ENCODE measurements around the gene RGS14. TPM values are rescaled to one million over a fixed set of nuclear protein-coding genes. Genes with fewer than 3 reads are reported as not detected.
"Not testable (repeated sequence)": the region's sequence is repeated elsewhere in the genome, so short reads cannot be mapped to it uniquely, and the experiment has no call there.

RGS14 gene
- total and polyA plus RNA-seq, 4 donors, result 7.5 to 14.4 (median 10.4) TPM

DNA sequence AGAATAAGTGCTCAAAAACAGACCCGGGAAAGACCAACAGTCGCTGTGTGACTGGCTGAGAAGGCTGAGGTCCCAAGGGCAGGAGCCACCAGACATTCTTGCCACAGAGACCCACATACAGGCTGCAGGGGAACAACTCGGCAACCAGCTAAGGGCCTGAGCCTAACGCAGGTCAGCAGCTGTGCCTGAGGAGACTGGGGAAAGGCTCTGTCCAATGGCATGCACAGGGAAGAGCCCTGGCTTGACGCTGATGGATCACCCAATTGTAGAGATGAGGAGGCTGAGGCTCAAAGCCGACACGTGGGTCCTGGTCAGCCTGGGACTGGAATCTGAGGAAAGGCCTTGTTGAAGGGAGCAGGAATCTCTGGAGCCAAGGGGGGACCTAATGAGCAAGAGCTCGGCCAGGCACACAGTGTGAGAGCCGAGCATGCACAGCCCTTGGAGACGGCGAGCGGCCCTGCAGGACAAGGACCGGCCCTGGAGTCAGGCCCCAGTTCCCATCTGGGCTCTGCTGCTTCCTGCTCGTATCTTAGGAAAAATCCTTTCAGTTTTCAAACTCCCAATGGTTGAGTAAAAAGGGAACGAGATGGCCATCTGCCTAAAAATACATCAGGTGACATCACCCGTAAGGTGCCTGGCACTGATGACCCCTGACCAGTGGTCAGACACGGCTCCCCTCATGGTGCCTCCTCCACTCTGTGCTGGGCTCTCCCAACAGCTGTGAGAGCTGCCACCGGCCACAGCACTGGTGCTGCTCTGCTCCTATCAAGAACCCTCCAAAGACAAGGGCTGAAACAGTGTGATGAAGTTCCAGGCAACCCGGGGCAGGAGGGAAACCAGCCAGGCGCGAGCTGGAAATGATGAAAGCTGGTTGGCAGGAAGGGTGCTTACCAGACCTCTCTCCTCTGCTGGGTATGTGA, 22.7 kb upstream of the RGS14 start:
- WGBS (ENCODE audit: insufficient coverage), result 90% methylated on average over 20 of the region's 21 CpGs

DNA sequence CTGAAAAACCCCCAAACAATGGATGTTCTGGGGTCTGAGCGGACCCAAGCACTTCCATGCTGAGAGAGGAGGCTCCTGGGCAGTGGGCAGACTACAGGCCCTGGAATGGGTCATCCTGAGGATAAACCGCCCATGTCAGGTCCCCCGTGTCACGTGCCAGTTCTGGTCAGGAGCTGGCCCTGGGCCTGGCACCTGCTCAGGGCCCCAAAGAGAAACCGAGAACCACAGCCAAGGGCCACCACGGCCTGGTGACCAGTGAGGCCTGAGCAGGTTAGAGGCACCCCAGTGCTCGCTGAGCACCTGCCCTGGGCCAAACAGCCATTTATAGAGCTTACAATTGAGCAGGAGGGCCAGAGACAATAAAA, 22.0 kb upstream of the RGS14 start:
- H3K4me1 ChIP-seq (ENCODE audit: control insufficient read depth, insufficient read depth, low read length), result no peaks in the 10 kb centered on the region
- H3K9me3 ChIP-seq (ENCODE audit: control insufficient read depth, insufficient read depth, low read length), result no peaks in the 10 kb centered on the region
- H3K4me3 ChIP-seq (ENCODE audit: low read depth, low read length), result no peak overlapping the region
- 97% methylated on average over 7 of the region's 7 CpGs for WGBS (ENCODE audit: insufficient coverage)
- H3K36me3 ChIP-seq (ENCODE audit: control insufficient read depth, insufficient read depth, low read length), result peaks cover 88% of the 10 kb centered on the region
- no peaks in the 10 kb centered on the region for H3K27me3 ChIP-seq (ENCODE audit: control insufficient read depth, insufficient read depth, low read length)
- DNase-seq (ENCODE audit: low read depth in 4 of 6, low spot score in 6 of 6), result no peak
- no peak overlapping the region for H3K27ac ChIP-seq (ENCODE audit: low read depth, low read length)

More for the DNA sequence above, 22.7 kb upstream of the RGS14 start:
- Histone ChIP-seq H3K36me3 (ENCODE audit: control insufficient read depth, insufficient read depth, low read length) (peaks cover 94% of the 10 kb centered on the region), H3K27me3 (ENCODE audit: control insufficient read depth, insufficient read depth, low read length) (no peaks in the 10 kb centered on the region), H3K27ac (ENCODE audit: low read depth, low read length) (no peak overlapping the region), H3K9me3 (ENCODE audit: control insufficient read depth, insufficient read depth, low read length) (no peaks in the 10 kb centered on the region), H3K4me3 (ENCODE audit: low read depth, low read length) (no peak overlapping the region), H3K4me1 (ENCODE audit: control insufficient read depth, insufficient read depth, low read length) (no peaks in the 10 kb centered on the region)
- no peak for DNase-seq (ENCODE audit: low read depth in 4 of 6, low spot score in 6 of 6)

DNA sequence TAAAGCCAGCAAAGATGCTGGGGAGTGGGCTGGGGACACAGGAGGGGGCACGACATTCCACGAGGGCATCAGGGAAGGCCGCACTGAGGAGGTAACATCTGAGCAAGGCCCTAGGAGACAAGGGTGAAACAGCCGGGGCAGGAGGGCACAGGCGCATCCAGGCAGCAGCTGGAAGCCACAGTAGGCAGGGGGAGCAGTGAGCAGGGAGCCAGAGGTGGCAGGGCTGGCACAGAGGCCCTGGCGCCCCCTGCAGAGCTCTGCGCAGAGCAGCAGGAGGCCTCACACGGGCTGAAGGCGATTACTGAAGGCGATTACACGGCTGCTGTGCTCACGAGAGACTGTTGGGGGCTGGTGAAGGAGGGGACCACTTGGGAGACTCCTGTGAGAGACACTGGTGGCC, 21.6 kb upstream of the RGS14 start:
- Histone ChIP-seq H3K36me3 (ENCODE audit: control insufficient read depth, insufficient read depth, low read length) (peaks cover 83% of the 10 kb centered on the region), H3K27ac (ENCODE audit: low read depth, low read length) (no peak overlapping the region)
- 69% methylated on average over 12 of the region's 12 CpGs for WGBS (ENCODE audit: insufficient coverage)

DNA sequence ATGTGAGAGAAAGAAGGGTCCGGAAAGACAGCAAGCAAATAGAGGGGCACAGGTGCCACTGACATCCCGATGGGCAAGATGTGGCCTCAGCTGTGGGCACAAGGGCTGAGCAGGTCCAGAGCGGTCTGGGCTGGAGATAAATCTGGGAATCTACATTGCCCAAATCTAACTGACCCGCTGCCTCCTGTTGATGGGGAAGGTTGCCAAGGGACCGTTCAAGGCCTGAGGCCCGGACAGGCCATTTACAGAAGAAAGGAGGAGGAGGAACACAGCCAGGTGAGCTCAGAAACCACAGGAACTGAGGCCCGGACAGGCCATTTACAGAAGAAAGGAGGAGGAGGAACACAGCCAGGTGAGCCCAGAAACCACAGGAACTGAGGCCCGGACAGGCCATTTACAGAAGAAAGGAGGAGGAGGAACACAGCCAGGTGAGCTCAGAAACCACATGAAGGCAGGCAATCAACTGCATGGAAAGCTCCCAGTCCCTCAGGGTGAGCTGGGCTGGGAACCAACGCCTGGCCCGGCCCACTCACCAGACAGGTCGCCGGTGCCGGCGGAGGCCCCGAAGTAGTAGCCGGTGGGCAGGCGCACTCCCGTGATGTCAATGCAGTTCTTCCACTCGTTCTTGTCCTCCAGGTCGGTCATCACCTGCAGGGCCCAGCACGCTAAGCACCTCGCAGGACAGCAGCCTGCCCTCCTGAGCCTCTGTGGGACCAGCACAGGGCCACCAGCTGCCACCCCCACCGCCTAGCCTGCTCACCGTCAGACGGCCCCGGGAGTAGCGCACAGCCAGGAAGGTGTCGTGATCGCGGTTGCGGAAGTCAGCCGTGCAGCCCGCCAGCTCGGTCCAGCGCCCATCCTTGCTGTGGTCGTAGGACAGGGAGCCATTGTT, 20.9 kb upstream of the RGS14 start:
- WGBS (ENCODE audit: insufficient coverage), result 94% methylated on average over 34 of the region's 36 CpGs
- Histone ChIP-seq H3K36me3 (ENCODE audit: control insufficient read depth, insufficient read depth, low read length) (peaks cover 76% of the 10 kb centered on the region), H3K4me1 (ENCODE audit: control insufficient read depth, insufficient read depth, low read length) (no peaks in the 10 kb centered on the region), H3K9me3 (ENCODE audit: control insufficient read depth, insufficient read depth, low read length) (no peaks in the 10 kb centered on the region), H3K27me3 (ENCODE audit: control insufficient read depth, insufficient read depth, low read length) (no peaks in the 10 kb centered on the region), H3K27ac (ENCODE audit: low read depth, low read length) (no peak overlapping the region), H3K4me3 (ENCODE audit: low read depth, low read length) (no peak overlapping the region)
- DNase-seq (ENCODE audit: low read depth in 4 of 6, low spot score in 6 of 6), result no peak

More for the DNA sequence above, 21.6 kb upstream of the RGS14 start:
- Histone ChIP-seq H3K4me1 (ENCODE audit: control insufficient read depth, insufficient read depth, low read length) (no peaks in the 10 kb centered on the region), H3K27me3 (ENCODE audit: control insufficient read depth, insufficient read depth, low read length) (no peaks in the 10 kb centered on the region), H3K9me3 (ENCODE audit: control insufficient read depth, insufficient read depth, low read length) (no peaks in the 10 kb centered on the region), H3K4me3 (ENCODE audit: low read depth, low read length) (no peak overlapping the region)
- DNase-seq (ENCODE audit: low read depth in 4 of 6, low spot score in 6 of 6), result no peak

DNA sequence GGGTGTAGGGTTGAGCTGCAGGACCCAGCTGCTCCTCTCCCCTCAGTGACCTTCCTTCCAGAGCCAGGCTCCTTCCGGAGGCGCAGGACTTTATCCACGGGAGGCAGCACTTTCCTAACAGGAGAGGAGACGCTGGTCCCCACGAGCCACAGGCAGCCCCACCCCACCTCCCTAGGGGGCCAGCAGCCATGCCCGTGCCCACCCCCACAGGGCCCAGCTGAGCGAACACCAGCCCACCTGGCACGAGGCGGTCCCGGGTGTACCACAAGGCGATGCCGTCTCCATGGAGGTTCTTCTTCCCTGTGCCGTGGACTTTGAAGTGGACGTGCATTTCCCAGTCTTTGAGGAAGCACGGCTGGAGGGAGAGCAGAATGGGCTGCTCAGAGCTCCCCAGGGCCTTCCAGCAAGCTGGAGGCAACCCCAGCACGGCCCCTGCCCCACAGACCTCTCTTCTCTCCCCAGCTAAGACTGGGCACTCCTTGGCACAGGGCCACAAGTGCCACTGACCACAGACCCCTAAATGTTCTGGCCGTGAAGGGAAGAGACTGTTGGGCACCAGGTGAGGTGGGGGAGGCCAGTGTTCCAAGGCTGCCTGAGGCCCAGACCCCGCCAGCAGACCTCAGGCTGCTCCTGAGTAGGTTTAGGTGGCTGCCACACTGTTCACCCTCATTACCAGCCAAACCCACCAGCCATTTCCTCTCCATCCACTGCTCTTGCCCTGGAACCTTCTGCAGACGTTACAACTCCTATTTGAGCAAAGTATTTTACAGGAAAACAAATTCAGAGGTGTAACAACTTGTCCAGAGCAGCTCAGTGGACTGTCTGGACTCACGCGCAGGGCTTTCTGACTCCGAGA, 19.2 kb upstream of the RGS14 start:
- Histone ChIP-seq H3K36me3 (ENCODE audit: control insufficient read depth, insufficient read depth, low read length) (peaks cover 66% of the 10 kb centered on the region), H3K9me3 (ENCODE audit: control insufficient read depth, insufficient read depth, low read length) (no peaks in the 10 kb centered on the region), H3K4me3 (ENCODE audit: low read depth, low read length) (no peak overlapping the region), H3K27ac (ENCODE audit: low read depth, low read length) (no peak overlapping the region), H3K27me3 (ENCODE audit: control insufficient read depth, insufficient read depth, low read length) (no peaks in the 10 kb centered on the region), H3K4me1 (ENCODE audit: control insufficient read depth, insufficient read depth, low read length) (no peaks in the 10 kb centered on the region)
- WGBS (ENCODE audit: insufficient coverage), result 87% methylated on average over 19 of the region's 22 CpGs
- no peak for DNase-seq (ENCODE audit: low read depth in 4 of 6, low spot score in 6 of 6)

DNA sequence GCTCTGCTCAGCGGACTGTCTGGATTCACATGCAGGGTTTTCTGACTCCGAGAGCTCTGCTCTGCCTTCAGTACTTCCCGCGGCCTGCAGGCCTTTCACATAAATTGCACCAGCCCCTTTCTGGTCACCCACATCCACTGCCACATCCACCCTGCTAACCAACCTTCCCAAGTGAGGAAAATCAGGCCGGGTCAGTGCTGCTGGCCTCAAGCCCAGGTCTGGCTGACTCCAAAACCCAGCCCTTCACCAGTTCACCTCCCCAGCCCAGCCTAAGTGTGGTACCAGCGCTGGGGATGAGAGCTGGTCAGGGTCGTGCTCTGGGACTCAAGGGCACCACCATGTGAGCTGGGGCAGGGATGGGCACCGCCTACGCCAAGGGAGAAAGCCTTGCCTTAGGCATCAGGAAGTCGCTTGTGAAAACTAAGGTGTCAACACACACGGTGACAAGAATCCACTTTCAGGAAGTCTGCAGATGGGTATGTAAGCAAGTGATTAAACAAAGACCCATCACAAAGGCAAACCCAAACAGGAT, 18.6 kb upstream of the RGS14 start:
- Histone ChIP-seq H3K36me3 (ENCODE audit: control insufficient read depth, insufficient read depth, low read length) (peaks cover 62% of the 10 kb centered on the region), H3K4me1 (ENCODE audit: control insufficient read depth, insufficient read depth, low read length) (no peaks in the 10 kb centered on the region), H3K27me3 (ENCODE audit: control insufficient read depth, insufficient read depth, low read length) (no peaks in the 10 kb centered on the region), H3K9me3 (ENCODE audit: control insufficient read depth, insufficient read depth, low read length) (no peaks in the 10 kb centered on the region), H3K4me3 (ENCODE audit: low read depth, low read length) (no peak overlapping the region), H3K27ac (ENCODE audit: low read depth, low read length) (no peak overlapping the region)
- DNase-seq (ENCODE audit: low read depth in 4 of 6, low spot score in 6 of 6), result no peak
- 89% methylated on average over 9 of the region's 11 CpGs for WGBS (ENCODE audit: insufficient coverage)

DNA sequence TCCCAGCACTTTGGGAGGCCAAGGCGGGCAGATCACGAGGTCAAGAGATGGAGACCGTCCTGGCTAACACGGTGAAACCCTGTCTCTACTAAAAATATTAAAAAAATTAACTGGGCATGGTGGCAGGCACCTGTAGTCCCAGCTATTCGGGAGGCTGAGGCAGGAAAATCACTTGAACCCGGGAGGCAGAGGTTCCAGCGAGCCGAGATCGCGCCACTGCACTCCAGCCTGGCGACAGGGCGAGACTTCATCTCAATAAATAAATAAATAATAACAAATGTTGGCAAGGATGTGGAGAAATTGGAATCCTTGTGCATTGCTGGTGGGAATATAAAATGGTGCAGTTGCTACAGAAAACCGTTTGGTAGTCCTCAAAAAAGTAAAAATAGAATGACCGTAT, 14.7 kb upstream of the RGS14 start:
- not testable (repeated sequence) for DNase-seq (ENCODE audit: low read depth in 4 of 6, low spot score in 6 of 6); H3K9me3 ChIP-seq (ENCODE audit: control insufficient read depth, insufficient read depth, low read length); H3K27me3 ChIP-seq (ENCODE audit: control insufficient read depth, insufficient read depth, low read length); H3K4me1 ChIP-seq (ENCODE audit: control insufficient read depth, insufficient read depth, low read length); H3K27ac ChIP-seq (ENCODE audit: low read depth, low read length); H3K4me3 ChIP-seq (ENCODE audit: low read depth, low read length)
- 80% methylated on average over 1 of the region's 14 CpGs for WGBS (ENCODE audit: insufficient coverage)
- H3K36me3 ChIP-seq (ENCODE audit: control insufficient read depth, insufficient read depth, low read length), result peaks cover 30% of the 10 kb centered on the region

DNA sequence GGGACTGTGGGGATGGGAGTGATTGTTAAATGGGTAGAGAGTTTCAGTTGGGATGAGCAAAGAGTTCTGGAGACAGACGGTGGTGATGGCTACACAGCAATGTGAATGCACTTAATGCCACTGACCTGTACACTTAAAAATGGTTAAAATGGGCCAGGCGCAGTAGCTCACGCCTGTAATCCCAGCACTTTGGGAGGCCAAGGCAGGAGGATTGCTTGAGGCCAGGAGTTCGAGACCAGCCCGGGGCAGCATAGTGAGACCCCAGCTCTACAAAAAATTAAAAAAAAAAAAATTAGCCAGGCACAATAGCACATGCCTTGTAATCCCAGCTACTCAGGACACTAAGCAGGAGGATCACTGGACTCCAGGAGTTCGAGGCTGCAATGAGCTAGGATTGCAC, 13.9 kb upstream of the RGS14 start:
- Histone ChIP-seq H3K9me3 (ENCODE audit: control insufficient read depth, insufficient read depth, low read length) (no peaks in the 10 kb centered on the region), H3K27me3 (ENCODE audit: control insufficient read depth, insufficient read depth, low read length) (no peaks in the 10 kb centered on the region), H3K36me3 (ENCODE audit: control insufficient read depth, insufficient read depth, low read length) (peaks cover 25% of the 10 kb centered on the region), H3K4me3 (ENCODE audit: low read depth, low read length) (no peak overlapping the region), H3K4me1 (ENCODE audit: control insufficient read depth, insufficient read depth, low read length) (no peaks in the 10 kb centered on the region), H3K27ac (ENCODE audit: low read depth, low read length) (no peak overlapping the region)
- DNase-seq (ENCODE audit: low read depth in 4 of 6, low spot score in 6 of 6), result no peak
- 97% methylated on average over 5 of the region's 6 CpGs for WGBS (ENCODE audit: insufficient coverage)

DNA sequence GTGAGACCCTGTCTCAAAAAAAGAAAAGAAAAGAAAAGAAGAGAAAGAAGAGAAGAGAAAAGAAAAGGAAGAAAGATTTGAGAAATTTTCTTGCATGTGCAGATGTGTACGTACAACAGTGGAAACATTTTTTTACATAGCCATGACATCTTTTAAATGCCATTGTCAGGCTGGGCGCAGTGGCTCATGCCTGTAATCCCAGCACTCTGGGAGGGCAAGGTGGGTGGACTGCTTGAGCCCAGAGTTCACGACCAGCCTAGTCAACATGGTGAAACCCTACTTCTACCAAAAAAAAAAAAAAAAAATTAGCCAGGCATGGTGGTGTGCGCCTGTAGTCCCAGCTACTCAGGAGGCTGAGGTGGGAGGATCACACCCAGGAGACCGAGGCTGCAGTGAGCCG, 12.8 kb upstream of the RGS14 start:
- peaks cover 23% of the 10 kb centered on the region for H3K36me3 ChIP-seq (ENCODE audit: control insufficient read depth, insufficient read depth, low read length)

More for the DNA sequence above, 12.8 kb upstream of the RGS14 start:
- DNase-seq (ENCODE audit: low read depth in 4 of 6, low spot score in 6 of 6), result no peak
- H3K27me3 ChIP-seq (ENCODE audit: control insufficient read depth, insufficient read depth, low read length), result no peaks in the 10 kb centered on the region
- no peaks in the 10 kb centered on the region for H3K9me3 ChIP-seq (ENCODE audit: control insufficient read depth, insufficient read depth, low read length)
- no peak overlapping the region for H3K27ac ChIP-seq (ENCODE audit: low read depth, low read length)
- WGBS (ENCODE audit: insufficient coverage), result 100% methylated on average over 1 of the region's 6 CpGs
- peaks cover 7% of the 10 kb centered on the region for H3K4me1 ChIP-seq (ENCODE audit: control insufficient read depth, insufficient read depth, low read length)
- H3K4me3 ChIP-seq (ENCODE audit: low read depth, low read length), result no peak overlapping the region

Measured in spinal cord (tissue), 10 donors.